Adrenal gland (tissue), 5 donors: ENCODE results near the gene CDC42.

Source experiments
- POLR2A ChIP-seq, 2 donors: fragments of 450-650 bp; IDR thresholded peaks; one replicate each; pipeline ENCODE4 v1.6.1; 2017; ENCODE audit warnings: antibody characterized with exemption in 2 of 2, mild to moderate bottlenecking in 2 of 2, moderate library complexity in 1 of 2
- TF ChIP-seq, protein P1 (sequence below), 6 experiments: fragments of 450-650 bp in 4 of 6; fragments of 200-600 bp in 2 of 6; sonication (generic) in 1 of 6; IDR thresholded peaks; 1 replicate in 5 of 6; 2 replicates in 1 of 6; pipeline versions ENCODE4 v1.5.1 to v1.8.0; 2016 to 2021; ENCODE audit warnings: antibody characterized with exemption in 6 of 6, mild to moderate bottlenecking in 2 of 6, moderate library complexity in 1 of 6
- donor health status: DM: no; HTN: no; CAD: no.

DNA sequence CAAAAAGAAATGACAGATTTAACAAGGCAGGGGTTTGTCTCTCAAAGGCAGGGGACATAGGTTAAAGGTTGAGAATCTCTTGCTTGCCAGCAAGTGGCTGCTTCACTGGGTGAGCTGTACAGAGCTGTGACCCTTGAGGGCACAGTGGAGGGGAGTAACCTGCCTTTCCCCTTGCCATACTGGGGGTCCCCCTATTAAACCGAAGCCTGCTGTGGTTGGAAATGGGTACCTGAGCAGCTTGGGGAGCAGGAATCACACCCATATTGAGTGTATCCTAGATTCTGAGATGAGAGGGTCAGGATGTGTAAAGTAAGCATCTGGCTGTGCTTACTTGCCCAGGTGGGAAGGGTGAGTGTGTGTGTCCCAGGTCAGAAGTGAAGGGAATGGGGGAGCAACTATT, 58.6 kb downstream of the CDC42 start:
- TF ChIP-seq, protein P1, sequence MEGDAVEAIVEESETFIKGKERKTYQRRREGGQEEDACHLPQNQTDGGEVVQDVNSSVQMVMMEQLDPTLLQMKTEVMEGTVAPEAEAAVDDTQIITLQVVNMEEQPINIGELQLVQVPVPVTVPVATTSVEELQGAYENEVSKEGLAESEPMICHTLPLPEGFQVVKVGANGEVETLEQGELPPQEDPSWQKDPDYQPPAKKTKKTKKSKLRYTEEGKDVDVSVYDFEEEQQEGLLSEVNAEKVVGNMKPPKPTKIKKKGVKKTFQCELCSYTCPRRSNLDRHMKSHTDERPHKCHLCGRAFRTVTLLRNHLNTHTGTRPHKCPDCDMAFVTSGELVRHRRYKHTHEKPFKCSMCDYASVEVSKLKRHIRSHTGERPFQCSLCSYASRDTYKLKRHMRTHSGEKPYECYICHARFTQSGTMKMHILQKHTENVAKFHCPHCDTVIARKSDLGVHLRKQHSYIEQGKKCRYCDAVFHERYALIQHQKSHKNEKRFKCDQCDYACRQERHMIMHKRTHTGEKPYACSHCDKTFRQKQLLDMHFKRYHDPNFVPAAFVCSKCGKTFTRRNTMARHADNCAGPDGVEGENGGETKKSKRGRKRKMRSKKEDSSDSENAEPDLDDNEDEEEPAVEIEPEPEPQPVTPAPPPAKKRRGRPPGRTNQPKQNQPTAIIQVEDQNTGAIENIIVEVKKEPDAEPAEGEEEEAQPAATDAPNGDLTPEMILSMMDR (IDR thresholded peaks at IDR 0.05): no peak
- TF ChIP-seq POLR2A (IDR thresholded peaks at IDR 0.05): no peak
